IPS DF 4.7 (cell line): ENCODE results near the gene GLIS2.

Experiments used
- DNase-seq: peaks from one replicate; pipeline ENCODE4 v3.0.0-alpha.2; 2013; ENCODE audit warnings: low spot score; ENCODE audit errors: extremely low read depth

GLIS2 gene

DNA sequence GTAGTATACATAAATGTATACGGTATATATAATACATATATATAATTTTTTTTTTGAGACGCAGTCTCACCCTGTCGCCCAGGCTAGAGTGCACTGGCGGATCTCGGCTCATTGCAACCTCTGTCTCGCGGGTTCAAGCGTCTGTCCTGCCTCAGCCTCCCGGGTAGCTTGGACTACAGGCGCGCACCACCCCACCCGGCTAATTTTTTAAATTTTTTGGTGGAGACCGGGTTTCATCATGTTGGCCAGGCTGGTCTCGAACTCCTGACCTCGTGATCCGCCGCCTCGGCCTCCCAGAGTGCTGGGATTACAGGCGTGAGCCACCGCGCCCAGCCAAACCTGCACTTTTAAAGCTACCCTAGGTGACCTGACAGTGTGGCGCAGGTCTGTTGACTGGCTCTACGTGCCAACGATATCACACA lies 34.5 kb downstream of the GLIS2 start:
- DNase-seq: no peak

DNA sequence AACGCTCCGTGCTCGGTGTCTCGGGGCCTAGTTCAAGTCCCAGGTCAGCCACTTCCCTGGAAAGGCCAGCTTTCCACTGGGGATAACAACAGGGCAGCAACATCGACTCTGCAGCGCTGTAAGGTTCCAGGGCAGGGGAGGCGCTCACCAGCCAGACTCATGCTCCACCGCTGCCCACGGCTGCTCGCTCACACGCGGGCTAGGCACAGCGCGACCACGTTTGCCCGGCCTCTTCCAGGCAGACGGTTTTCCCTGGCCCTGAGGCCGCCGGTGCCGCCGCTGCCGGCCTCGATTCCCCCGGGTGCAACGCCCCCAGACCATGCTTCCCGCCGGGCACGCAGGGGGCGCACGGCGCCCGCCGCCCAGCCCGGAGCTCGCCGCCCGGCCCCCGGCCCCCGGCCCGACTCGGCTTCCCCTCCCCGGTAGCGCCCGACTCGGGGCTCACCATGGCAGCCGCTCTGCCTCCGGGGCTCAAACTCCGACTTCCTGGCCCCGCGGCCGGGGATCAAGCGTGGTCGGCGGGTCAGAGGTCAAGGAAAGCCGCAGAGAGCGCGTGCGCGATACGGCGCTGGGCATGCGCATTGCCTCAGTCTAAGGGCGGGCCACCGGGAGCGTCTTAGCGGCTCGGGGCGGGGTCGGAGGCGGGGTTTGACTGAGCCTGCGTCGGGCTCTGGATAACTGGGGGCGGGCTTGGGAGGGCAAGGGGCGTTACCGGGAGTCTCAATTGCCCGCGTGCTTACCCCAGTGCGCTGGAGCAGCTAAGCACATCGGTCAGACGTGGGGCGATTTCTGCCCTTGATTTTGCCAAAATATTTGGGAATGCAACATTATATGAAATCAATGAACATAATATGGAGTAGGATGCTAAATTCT lies 35.2 kb downstream of the GLIS2 start, which contains the start of gene PAM16:
Gene PAM16, minus strand, starts transcription at position 535 of the 873 bp plus-strand sequence. Its CDS starts 87 bp downstream, at position 448.
- peak; percentile 68 for DNase-seq

DNA sequence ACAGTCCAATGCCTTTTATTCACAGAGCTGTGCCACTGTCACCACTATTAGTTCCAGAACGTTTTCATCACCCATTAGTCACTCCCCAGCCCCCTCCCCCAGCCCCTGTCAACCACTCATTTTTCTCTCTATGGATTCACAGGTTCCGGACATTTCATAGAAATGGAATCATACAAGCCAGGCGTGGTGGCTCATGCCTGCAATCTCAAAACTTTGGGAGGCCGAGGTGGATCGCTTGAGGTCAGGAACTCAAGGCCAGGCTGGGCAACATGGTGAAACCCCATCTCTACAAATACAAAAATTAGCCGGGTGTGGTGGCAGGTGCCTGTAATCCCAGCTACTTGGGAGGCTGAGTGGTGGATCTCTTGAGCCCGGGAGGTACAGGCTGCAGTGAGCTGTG lies 36.0 kb downstream of the GLIS2 start:
- DNase-seq: no peak

DNA sequence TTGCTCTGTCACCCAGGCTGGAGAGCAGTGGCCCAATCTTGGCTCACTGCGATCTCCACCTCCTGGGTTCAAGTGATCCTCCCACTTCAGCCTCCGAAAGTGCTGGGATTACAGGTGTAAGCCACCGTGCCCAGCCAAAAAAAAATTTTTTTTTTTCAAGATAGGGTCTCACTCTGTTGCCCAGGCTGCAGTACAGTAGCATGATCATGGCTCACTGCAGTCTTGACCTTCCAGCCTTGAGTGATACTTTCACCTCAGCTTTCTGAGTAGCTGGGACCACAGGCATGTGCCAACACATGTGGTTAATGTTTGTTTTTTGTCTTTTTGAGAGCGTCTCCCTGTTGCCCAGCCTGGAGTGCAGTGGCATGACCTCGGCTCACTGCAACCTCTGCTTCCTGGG lies 37.0 kb downstream of the GLIS2 start:
- no peak for DNase-seq

DNA sequence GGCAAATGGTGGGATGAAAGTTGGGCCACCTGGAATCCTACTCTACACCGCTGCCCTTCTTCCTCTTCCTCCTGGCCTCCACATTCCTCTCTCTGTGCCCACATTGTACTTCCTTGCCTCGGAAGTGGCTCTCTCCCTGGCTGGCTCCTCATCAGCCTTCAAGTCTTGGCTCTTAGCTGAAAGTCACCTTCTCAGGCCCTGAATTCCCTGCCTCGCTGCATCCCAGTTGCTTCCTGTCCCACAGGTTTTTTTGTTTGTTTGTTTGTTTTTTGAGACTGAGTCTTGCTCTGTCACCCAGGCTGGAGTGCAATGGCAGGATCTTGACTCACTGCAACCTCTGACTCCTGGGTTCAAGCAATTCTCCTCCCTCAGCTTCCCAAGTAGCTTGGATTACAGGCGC lies 37.8 kb downstream of the GLIS2 start:
- DNase-seq: no peak

DNA sequence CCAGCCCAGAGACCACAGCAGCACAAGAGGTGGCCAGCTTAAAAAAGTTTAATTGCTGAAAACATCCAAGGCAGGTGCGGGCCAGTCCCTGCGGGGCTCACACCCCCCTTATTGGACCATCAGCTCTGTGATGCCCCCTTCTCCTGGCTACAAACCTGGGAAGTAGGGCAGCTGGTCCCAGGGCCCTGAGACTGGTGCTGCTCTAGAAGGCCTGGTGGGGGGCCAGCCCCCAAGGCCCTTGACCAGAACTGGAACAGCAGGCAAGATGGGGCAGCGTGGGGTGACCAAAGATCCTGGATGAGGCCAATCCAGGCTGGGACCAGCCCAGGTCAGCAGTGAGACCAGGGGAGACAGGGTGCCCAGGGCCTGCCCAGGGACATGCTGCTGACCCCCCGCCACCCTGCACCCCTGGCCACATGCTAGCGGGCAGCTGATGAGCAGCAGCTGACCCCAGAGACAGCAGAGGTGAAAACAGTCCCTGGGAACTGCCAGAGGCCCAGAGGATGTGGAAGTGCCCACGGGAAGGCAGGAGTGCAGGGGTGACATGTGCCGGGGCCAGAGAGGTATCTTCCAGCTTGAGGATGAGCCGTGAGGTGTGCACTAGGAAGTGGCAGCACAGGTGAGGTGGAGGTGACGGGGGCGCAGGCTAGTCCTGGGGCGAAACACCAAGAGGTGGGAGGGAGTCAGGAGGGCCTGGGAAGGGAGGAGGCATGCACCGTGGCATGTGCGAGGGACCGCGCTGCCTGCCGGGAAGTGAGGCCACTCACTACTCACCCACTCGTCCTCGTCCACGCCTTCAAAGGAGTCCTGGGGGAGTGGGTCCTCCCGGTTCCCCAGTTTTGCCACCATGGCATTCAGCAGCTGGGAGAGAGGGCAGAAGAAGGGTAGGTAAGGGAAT lies 38.9 kb downstream of the GLIS2 start:
- DNase-seq: no peak

DNA sequence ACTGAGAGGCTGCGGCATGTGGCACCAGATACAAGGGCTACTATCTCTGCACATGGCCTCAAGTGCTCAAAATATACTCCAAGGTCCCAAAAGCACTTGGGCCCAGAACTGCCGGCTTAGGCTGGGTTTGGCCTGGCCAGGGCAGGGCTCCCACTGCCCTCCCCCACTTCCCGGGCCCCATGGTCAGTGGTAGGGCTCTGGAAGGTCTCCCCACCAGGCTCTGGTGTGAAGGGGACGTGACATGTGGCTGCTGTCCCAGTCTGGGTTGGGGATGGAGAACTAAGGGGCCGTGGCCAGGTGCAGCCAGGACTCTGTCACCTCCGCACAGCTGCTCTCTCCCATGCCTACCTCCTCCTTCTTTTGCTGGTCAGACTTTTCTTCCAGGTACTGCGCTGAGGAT lies 41.0 kb downstream of the GLIS2 start:
- no peak for DNase-seq

DNA sequence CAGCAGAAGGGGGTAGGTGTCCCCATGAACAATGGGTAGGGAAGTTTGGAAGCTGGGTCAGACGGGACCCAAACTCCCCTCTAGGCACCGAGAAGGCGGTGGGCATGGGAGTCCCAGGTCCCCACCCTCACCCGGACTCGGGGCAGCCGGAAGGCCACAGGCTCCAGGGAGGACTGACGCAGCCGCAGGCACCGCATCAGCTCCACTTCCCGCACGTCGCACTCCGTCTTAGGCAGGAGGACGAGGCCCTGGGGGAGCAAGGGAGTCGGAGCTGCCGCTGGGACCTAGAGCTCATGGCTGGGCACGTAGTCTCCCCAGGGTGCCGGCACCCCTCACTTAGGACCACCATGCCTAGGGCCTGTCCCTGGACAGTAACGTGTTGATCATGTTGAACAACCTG lies 42.4 kb downstream of the GLIS2 start:
- no peak for DNase-seq

DNA sequence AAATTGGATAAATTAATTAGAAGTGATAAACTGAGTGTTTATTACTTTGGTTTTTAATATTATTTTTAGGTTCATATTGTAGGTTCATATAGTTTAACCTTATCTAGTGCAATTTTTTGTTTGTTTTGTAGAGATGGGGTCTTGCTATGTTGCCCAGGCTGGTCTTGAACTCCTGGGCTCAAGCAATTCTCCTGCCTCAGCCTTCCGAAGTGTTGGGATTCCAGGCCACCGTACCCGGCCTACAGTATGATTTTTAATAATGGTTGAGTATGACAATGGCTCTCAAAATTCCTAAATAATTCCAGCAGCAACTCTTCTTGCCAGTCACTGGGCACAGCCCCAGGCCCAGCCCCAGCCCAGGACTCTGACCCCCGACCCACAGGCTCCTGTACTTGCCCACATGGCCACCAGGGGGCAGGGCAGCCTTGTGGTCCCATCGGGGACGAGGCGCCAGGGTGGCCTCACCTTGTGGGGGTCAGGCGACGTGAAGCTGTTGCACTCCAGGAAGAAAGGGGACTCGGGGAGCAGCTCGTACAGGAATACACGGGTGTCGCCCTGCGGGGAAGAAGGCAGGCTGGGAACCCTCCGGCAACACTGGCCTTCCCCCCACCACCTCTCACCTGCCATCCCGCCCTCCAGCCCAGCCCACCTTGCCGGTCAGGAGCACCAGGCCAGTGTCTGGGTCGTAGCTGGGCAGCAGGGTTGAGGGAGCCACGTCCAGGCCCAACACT lies 43.1 kb downstream of the GLIS2 start:
- no peak for DNase-seq

DNA sequence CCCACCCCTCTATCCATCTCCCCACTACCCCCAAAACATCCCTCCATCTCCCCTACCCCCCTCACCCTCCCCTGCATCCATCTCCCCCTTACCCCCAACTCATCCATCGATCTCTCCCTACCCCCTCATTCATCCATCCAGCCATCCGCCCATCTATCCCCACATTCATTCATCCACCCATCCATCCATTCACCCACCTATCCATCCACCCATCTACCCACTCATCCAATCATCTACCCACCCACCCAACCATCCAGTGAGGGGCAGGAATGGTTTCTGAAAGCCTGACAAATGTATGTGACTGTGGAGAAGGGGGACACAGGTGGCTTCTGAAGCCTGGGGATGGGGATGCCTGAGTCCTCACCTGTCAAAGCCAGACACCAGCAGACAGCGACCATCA lies 44.0 kb downstream of the GLIS2 start:
- DNase-seq: no peak

DNA sequence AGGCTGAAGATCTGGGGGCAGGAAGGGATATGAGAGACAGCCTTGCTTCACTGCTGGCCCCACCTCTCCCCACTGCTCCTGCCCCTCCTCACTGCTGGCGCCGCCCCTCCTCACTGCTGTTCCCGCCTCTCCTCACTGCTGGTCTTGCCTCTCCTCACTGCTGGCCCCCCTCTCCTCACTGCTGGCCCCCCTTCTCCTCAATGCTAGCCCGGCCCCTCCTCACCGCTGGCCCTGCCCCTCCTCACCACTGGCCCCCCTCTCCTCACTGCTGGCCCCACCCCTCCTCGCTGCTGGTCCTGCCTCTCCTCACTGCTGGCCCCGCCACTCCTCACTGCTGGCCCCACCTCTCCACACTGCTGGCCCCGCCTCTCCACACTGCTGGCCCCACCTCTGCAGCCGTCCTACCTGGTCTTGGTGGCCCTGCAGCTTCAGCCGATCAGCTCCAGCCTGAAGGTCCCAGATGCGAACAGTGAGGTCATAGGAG lies 44.7 kb downstream of the GLIS2 start:
- DNase-seq: no peak

DNA sequence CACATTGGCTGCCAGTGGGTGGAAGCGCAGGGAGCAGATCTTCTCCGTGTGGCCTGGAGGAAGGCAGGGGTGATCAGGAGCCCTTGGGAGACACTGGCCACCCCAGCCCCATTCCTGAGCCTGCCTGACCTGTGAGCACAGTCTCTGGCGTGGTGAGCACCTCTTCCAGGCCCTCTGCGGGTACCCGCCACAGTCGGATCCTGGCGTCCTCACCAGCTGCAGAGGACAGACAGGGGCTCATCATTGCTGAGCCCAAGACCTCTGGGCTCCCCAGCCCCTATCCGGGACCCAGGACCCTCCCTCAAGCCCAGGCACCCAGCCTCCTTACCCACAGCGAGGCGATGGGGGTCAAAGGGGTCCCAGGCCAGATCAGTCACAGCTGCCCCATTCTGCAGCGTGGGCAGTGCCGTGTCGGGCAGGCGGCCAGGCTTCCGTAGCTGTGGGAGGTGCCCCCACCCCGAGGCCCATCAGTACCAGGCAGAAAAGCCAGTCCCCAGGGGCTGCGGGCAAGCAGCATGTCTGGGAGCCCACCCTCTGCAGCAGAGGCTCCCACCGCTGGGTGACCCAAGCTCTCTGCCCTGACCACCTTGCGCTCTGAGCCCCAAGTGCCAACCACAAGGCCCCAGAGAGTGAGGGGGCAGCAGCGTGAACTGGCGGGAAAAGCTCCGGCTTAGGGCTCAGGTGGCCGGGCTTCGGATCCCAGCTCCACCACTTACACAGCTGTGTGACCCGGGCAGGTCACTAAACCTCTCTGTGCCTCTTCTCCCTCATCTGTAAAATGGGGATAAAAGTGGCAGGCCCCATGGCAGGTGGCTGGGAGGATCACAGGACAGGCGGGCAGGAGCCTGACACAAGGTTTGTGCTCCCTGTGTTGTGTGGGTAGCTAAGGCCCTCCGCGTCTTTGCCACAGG lies 45.4 kb downstream of the GLIS2 start:
- DNase-seq: no peak

DNA sequence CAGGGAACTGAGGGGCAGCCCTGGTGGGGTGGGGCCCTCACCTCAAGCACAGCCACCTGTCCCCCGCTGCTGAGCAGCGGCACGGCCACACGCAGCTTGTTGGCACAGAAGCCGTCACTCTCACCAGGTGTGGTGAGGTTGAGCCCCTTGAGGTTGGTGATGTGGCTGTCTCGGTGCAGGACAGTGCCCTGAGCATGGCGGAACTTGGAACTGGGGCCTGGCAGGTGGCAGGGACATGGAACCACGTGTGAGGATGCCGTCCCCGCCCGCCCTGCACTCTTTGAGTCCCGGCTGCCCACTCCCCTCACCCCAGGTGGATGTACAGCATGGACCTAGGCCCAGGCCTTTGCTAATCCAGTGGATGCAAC lies 46.1 kb downstream of the GLIS2 start:
- DNase-seq: no peak

DNA sequence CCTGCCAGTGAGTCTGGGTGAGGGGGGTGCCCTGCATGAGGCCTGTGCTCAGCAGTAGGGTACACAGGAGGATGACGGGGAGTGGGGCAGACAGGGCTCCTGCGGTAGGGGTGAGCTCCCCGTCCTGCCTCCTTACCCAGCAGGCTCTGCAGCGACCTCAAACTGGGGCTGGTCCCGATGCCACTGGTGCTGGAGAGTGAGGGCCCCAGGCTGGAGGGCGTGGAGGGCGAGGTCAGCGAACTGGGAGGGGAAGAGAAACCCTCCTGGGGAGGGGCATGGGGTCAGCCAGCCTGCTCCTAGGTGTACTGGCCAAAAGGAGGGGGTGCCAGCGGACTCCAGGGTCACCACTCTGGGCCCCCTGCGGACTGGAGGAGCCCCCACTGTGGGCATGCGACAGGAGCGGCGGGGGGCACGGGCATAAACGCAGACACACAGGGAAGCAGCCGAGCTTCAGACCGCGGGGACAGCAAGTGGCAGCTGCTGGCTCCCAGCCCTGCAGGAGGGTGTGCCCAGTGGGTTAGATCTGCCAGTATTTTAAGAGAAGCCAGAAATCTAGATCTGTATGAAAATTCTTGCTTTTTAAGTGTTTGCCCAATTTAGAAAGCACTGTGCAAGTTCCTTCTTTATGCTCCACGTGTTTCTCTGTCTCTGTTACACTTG lies 46.7 kb downstream of the GLIS2 start:
- no peak for DNase-seq

DNA sequence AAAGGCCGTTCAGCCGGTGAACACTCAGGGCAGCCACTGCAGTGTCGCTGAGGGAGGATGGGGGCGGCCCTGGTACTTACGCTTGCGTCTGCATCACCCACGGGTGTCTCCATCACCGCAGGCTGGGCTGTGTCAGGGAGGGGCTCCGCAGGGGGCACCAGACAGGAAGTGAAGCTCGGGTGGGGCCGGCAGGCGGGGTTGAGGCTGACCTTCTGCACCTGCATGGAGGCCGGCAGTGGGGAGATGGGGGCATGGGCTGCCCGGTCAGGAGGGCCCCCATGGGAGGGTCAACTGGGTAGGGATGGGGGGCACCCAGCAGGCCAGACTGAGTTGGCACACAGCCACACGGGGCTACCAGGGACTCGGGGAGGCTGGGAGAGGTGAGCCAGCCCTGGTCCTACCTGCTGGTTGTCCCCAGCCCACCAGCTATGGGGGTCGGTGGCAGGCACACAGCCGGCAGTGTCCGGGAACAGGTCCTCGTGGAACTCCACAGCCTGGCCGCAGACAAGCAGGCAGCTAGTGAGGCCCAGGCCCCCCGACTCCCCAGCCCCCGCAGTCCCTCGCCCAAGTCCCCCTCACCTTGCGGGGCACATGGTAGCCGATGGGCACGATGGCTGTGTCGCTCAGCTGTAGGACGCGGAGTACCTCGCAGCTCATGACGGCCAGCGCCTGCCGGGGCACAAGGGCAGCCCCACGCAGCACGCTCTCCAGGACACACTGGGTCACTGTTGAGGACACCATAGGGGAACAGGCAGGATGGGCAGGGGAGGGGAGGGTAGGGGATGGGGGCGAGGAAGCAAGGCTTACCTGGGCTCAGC lies 48.5 kb downstream of the GLIS2 start:
- DNase-seq: no peak

DNA sequence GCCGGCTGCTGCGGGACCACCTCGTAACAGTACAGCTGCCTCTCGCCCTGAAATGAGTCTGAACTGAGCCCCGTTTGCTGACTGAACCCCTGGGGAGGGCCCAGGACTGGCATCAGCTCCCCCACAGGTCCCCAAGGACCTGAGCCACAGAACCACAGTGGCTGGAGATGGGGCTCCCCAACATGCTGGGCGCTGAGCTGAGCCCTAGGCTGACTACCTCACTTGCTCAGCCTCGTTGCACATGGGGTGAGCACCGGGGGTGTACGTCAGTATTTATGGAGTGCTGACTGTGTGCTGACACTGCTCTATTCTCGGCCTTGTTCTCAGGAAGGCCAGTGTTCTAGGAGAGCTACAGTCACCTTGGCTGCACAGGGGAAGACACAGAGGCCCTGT lies 49.1 kb downstream of the GLIS2 start:
- DNase-seq: no peak

DNA sequence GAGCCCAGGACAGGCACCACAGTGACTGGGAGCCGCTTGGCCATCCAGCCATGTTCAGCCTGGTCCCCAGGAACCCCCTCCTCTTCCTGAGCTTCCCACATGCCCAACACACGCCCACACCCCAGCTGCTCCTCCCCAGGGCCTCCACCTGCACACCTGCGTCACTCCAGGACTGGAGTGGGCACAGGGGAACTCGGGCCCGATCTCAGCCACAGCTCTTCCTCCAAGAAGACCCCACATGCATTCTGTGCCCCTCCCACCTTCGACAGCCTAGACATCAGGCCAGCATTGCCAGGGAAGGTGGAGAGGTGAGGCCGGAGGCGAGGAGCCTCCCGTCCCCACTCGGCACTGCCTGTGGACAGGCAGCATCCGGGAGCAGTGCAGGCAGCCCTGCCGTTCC lies 49.7 kb downstream of the GLIS2 start:
- DNase-seq: no peak

DNA sequence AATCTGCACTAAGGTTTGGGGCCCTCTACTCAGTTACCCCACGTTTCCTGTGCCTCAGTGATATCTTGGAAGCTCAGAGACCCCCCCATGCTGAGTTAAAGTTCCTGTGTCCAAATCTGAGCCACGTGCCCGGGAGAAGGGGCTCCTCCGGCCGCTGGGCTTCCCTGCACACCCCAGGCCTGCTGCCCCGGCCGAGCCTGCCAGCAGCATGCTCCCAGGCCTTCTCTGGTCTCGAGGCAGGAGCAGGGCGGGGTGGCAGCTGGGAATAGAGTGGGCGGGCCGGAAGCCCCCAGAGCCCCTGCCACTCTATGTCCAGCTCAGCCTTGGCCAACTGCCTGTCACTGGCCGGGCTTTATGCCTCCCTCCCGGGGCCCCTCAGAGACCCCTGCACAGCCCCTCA lies 50.1 kb downstream of the GLIS2 start:
- no peak for DNase-seq

DNA sequence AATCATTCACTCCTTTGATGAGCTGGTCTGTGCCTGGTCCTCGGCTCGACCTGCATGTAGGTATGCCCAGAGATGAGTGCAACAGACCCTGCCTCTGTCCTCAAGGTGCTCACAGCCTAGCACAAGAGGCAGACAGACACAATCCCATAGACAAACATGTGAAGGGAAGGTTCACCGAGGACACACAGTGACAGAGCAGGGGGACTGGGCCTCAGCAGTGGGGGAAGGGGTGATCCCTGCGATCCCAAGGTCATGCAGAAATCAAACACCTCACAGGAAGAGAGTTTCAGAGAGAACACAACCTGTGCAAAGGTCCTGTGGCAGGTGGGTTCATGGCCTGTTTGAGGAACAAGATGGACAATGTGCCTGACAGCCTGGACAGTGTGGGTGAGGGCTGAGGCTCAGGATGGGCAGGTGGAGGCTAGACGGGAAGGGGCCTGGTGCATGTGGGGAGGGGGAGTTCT lies 51.6 kb downstream of the GLIS2 start:
- DNase-seq: no peak
